IMR-90 (cell line): ENCODE data around the gene RAET1G. TPM values are rescaled to one million over a fixed set of nuclear protein-coding genes. Genes with fewer than 3 reads are reported as not detected.

Experiments
- ATAC-seq: fragments of 200-7000 bp; cut with Tn5 transposase; 2 replicates; pipeline ENCODE4 v1.9.1; 2020; ENCODE audit warnings: low read depth, mild to moderate bottlenecking, moderate library complexity
- BruUV-seq: library from RNA; stranded (reverse); fragments of 400-500 nt; replicated peaks from 2 replicates; lab custom pipeline; 2021; lab: Mats Ljungman, UMichigan
- CTCF ChIA-PET: fragments of 300-600 bp; formaldehyde crosslinking; extraction: SDS; loops from one replicate; lab custom pipeline; 2021; ENCODE audit warnings: antibody characterized with exemption; lab: Yijun Ruan, JAX
- POLR2A ChIA-PET: fragments of 300-600 bp; sonication (Branson Sonifier 250); formaldehyde crosslinking; loops from one replicate; lab custom pipeline; 2022; ENCODE audit warnings: antibody characterized with exemption; ENCODE audit not compliant: unreplicated experiment; lab: Charles Lee
- DNase-seq: peaks from one replicate; pipeline ENCODE4 v3.0.0; 2013
- H2AFZ ChIP-seq: replicated peaks from 2 replicates; pipeline ENCODE3; 2013; ENCODE audit warnings: low read length, mild to moderate bottlenecking; ENCODE audit not compliant: poor library complexity
- H2AK5ac ChIP-seq: 2 replicates; pipeline ENCODE4 v1.6.1; 2013; ENCODE audit warnings: low read depth, low read length, inconsistent platforms
- H2AK9ac ChIP-seq: replicated peaks from 2 replicates; pipeline ENCODE3; 2013; ENCODE audit warnings: mild to moderate bottlenecking, low read depth, low read length, moderate library complexity; ENCODE audit not compliant: poor library complexity
- H2BK120ac ChIP-seq: 2 replicates; pipeline ENCODE4 v1.6.1; 2013; ENCODE audit warnings: low read depth, low read length, inconsistent platforms
- H2BK15ac ChIP-seq: 3 replicates; pipeline ENCODE4 v1.6.1; 2013; ENCODE audit warnings: low read depth, low read length, inconsistent platforms
- H2BK20ac ChIP-seq: 2 replicates; pipeline ENCODE4 v1.6.1; 2013; ENCODE audit warnings: low read depth, mild to moderate bottlenecking, inconsistent platforms, low read length, moderate library complexity
- H2BK5ac ChIP-seq: 2 replicates; pipeline ENCODE4 v1.6.1; 2013; ENCODE audit warnings: mild to moderate bottlenecking, low read depth, low read length, inconsistent platforms; ENCODE audit not compliant: poor library complexity, severe bottlenecking
- H3K14ac ChIP-seq: replicated peaks from 2 replicates; pipeline ENCODE4 v1.6.1; 2013; ENCODE audit warnings: low read depth, low read length, inconsistent platforms
- H3K18ac ChIP-seq: 2 replicates; pipeline ENCODE4 v1.6.1; 2013; ENCODE audit warnings: low read depth, low read length, control low read depth
- H3K23ac ChIP-seq: 2 replicates; pipeline ENCODE4 v1.6.1; 2013; ENCODE audit warnings: low read depth, low read length, inconsistent platforms
- H3K27ac ChIP-seq: 2 replicates; pipeline ENCODE4 v1.5.1; 2013; ENCODE audit warnings: mild to moderate bottlenecking, control low read depth, low read length; ENCODE audit not compliant: insufficient read depth
- H3K27me3 ChIP-seq: 2 replicates; pipeline ENCODE4 v1.6.1; 2013; ENCODE audit warnings: low read length; ENCODE audit not compliant: control insufficient read depth, insufficient read depth
- H3K36me3 ChIP-seq: 2 replicates; pipeline ENCODE4 v1.6.1; 2013; ENCODE audit warnings: low read length, mixed read lengths; ENCODE audit not compliant: control insufficient read depth, insufficient read depth
- H3K4ac ChIP-seq: 2 replicates; pipeline ENCODE4 v1.6.1; 2013; ENCODE audit warnings: low read depth, low read length, inconsistent platforms
- H3K4me1 ChIP-seq: 2 replicates; pipeline ENCODE4 v1.6.1; 2013; ENCODE audit warnings: low read length, mixed read lengths; ENCODE audit not compliant: control insufficient read depth, insufficient read depth
- H3K4me2 ChIP-seq: 2 replicates; pipeline ENCODE4 v1.6.1; 2013; ENCODE audit warnings: low read depth, mild to moderate bottlenecking, control low read depth, low read length, moderate library complexity
- H3K4me3 ChIP-seq: 2 replicates; pipeline ENCODE4 v1.5.1; 2013; ENCODE audit warnings: low read depth, mild to moderate bottlenecking, control low read depth, low read length, moderate library complexity; ENCODE audit not compliant: insufficient read depth
- H3K56ac ChIP-seq: 2 replicates; pipeline ENCODE4 v1.6.1; 2013; ENCODE audit warnings: low read length, inconsistent platforms; ENCODE audit not compliant: insufficient read depth; ENCODE audit errors: extremely low read depth
- H3K79me1 ChIP-seq, 2 experiments: 2 replicates each; pipeline ENCODE4 v1.6.1; 2013; ENCODE audit warnings: low read length in 2 of 2, inconsistent platforms in 1 of 2, low read depth in 1 of 2
- H3K9ac ChIP-seq: 2 replicates; pipeline ENCODE4 v1.6.1; 2013; ENCODE audit warnings: low read depth, low read length, control low read depth
- H3K9me1 ChIP-seq: 2 replicates; pipeline ENCODE4 v1.6.1; 2013; ENCODE audit warnings: low read length, inconsistent platforms; ENCODE audit not compliant: insufficient read depth
- H3K9me3 ChIP-seq: 2 replicates; pipeline ENCODE4 v1.6.1; 2013; ENCODE audit warnings: low read length; ENCODE audit not compliant: control insufficient read depth, insufficient read depth
- H4K20me1 ChIP-seq: 2 replicates; pipeline ENCODE4 v1.6.1; 2013; ENCODE audit warnings: low read length, inconsistent platforms; ENCODE audit not compliant: insufficient read depth
- H4K5ac ChIP-seq: 2 replicates; pipeline ENCODE4 v1.6.1; 2013; ENCODE audit warnings: mild to moderate bottlenecking, low read depth, low read length, control low read depth
- H4K8ac ChIP-seq, 2 experiments: 2 replicates each; pipeline ENCODE4 v1.6.1; 2013; ENCODE audit warnings: low read depth in 2 of 2, low read length in 2 of 2, control low read depth in 1 of 2, inconsistent platforms in 1 of 2
- H4K91ac ChIP-seq: 2 replicates; pipeline ENCODE4 v1.6.1; 2013; ENCODE audit warnings: low read depth, low read length, inconsistent platforms; ENCODE audit not compliant: insufficient read depth
- CHD1 ChIP-seq: IDR thresholded peaks from 2 replicates; pipeline ENCODE4 v1.6.1; 2012; ENCODE audit warnings: low read depth, low read length, improper control_type of control experiment
- CTCF ChIP-seq: conservative IDR thresholded peaks from 2 replicates; pipeline ENCODE4 v1.5.1; 2012; ENCODE audit warnings: mild to moderate bottlenecking, low read depth, low read length, improper control_type of control experiment
- ELK1 ChIP-seq: fragments of 150-350 bp; IDR thresholded peaks from 2 replicates; pipeline ENCODE4 v1.6.1; 2016; ENCODE audit warnings: low read depth, mild to moderate bottlenecking, low read length, moderate library complexity, borderline replicate concordance
- FOS ChIP-seq: fragments of 150-350 bp; IDR thresholded peaks from 2 replicates; pipeline ENCODE4 v1.6.1; 2016; ENCODE audit warnings: low read depth, low read length
- MAZ ChIP-seq: IDR thresholded peaks from 2 replicates; pipeline ENCODE4 v1.6.1; 2012; ENCODE audit warnings: low read depth, mild to moderate bottlenecking, low read length, improper control_type of control experiment, moderate library complexity, borderline replicate concordance
- RAD21 ChIP-seq: IDR thresholded peaks from 2 replicates; pipeline ENCODE4 v1.6.1; 2012; ENCODE audit warnings: low read length, improper control_type of control experiment
- RFX5 ChIP-seq: IDR thresholded peaks from 2 replicates; pipeline ENCODE4 v1.8.0; 2012; ENCODE audit warnings: low read depth, mild to moderate bottlenecking, low read length, moderate library complexity
- SMC3 ChIP-seq: fragments of 150-350 bp; IDR thresholded peaks from 2 replicates; pipeline ENCODE4 v1.6.1; 2016; ENCODE audit warnings: low read depth, mild to moderate bottlenecking, antibody characterized with exemption, low read length, moderate library complexity
- WGBS, 2 experiments: methylation state at CpG; one replicate each; pipeline versions ENCODE4 v1.1.5 to v1.1.7; 2013; ENCODE audit warnings: missing lambda C conversion rate in 2 of 2; ENCODE audit not compliant: insufficient read length in 1 of 2; ENCODE audit errors: extremely low coverage in 2 of 2; 5-methylcytosine and 5-hydroxymethylcytosine counted together
- dilution Hi-C: fragments of 300-500 bp; cut with HindIII; formaldehyde crosslinking; loops from one replicate; pipeline ENCODE4 v1.14.3; 2018; ENCODE audit warnings: low sequenced_read_pairs; ENCODE audit not compliant: unreplicated experiment
- in situ Hi-C: fragments of 300-500 bp; cut with MboI; formaldehyde crosslinking; loops from 3 replicates; pipeline ENCODE4 v1.14.3; 2019; ENCODE audit warnings: low sequenced_read_pairs, inconsistent platforms, mixed read lengths
- intact Hi-C: fragments of 100-400 bp; cut with micrococcal nuclease; formaldehyde crosslinking; loops from 2 replicates; pipeline ENCODE4 v1.10.0; 2022
- polyA plus RNA-seq, 3 experiments: library from polyadenylated mRNA; depleted of rRNA; stranded (reverse); fragments of >200 nt; gene quantifications; 2 replicates each; pipeline ENCODE4 v1.2.3, GENCODE V29; 2012; ENCODE audit warnings: low replicate concordance in 1 of 3
- total RNA-seq: library from RNA; depleted of rRNA; stranded (reverse); fragments of >200 nt; gene quantifications from 2 replicates; pipeline ENCODE4 v1.2.3, GENCODE V29; 2012

RAET1G gene
- total and polyA plus RNA-seq, 2 of the 4 experiments (the other 2 are of a cell fraction) = 1.3 to 4.2 TPM

- no peak for ATAC-seq
- Histone ChIP-seq H4K8ac (no peak overlapping the region), H2BK5ac (no peak overlapping the region), H3K4ac (no peak overlapping the region), H3K36me3 (no peaks in the 10 kb centered on the region), H3K27ac (no peak overlapping the region), H3K9me3 (no peaks in the 10 kb centered on the region), H2AK9ac (no peak overlapping the region), H2AK5ac (no peak overlapping the region), H3K27me3 (peaks cover 16% of the 10 kb centered on the region), H3K14ac (no peak overlapping the region), H3K18ac (no peak overlapping the region), H3K9ac (no peak overlapping the region), H2BK20ac (no peak overlapping the region), H3K23ac (no peak overlapping the region), H4K91ac (no peak overlapping the region), H3K4me3 (no peak overlapping the region), H2BK15ac (no peak overlapping the region), H3K9me1 (no peaks in the 10 kb centered on the region), H3K79me1 (no peaks in the 10 kb centered on the region), H3K4me2 (no peak overlapping the region), H2AFZ (no peak overlapping the region), H2BK120ac (no peak overlapping the region), H4K5ac (no peak overlapping the region), H3K56ac (no peak overlapping the region), H3K4me1 (no peaks in the 10 kb centered on the region), H4K20me1 (no peaks in the 10 kb centered on the region)
- CTCF ChIA-PET = no interaction called here
- WGBS, 2 experiments = no CpG with 5 or more reads among the region's 2 CpGs
- DNase-seq = no peak
- no TSS peak for BruUV-seq
- POLR2A ChIA-PET = no interaction called here
- intact Hi-C loops (no loop called here), dilution Hi-C loops (no loop called here), in situ Hi-C loops (no loop called here)
- TF ChIP-seq RFX5 (no peak), ELK1 (no peak), CHD1 (no peak), RAD21 (no peak), SMC3 (no peak), CTCF (no peak), MAZ (no peak), FOS (no peak)
These were observed 41.1 kb downstream of the RAET1G start for GRCh38 chr6:149881860-149882259.
